Measurements from ENCODE around the gene GDF15. TPM values are rescaled to one million over a fixed set of nuclear protein-coding genes. Genes with fewer than 3 reads are reported as not detected.

Gene GDF15
- total RNA-seq, 2 experiments from 2014 or later, result not detected

DNA sequence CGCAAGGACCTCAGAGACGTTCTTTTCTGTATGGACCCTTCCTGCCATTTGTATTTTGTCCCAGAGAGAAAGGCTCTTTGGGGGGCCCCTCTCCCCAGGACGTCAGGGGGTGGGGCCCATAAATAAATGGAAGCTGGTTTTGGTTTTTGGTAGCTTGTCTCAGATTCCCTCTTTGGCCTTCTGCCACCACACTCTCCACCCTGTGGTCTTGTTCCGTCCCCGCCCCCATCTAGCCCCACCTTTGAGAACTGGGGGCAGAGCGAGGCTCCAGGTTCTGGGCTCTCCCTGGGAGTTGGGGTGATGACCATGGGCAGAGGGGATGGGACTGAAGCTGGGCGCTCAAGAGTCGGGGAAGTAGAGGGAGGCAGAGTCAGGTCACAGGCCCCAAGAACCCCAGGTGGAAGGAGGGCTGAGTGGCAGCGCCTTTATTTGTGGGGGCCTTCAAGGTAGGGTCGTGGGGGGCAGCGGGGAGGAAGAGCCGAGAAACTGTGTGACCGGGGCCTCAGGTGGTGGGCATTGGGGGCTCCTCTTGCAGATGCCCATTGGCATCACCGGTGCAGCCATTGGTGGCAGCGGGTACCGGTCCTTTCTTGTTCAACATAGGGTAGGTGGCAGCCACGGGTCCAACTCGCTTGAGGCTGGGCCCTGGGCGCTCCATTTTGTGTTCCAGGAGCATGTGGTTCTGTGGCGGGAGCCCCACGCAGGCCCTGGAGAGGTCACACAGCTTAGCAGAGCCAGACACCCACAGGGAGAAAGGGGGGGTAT is 48.6 kb downstream of the GDF15 start:
- Mint-ChIP-seq H3K4me3 (no peak overlapping the region), H3K36me3 (peaks cover 2% of the 10 kb centered on the region), H3K9me3 (ENCODE audit: low read depth) (no peaks in the 10 kb centered on the region), H3K27me3 (no peaks in the 10 kb centered on the region), H3K27ac (no peak overlapping the region), H3K4me1 (peaks cover 35% of the 10 kb centered on the region)
- DNase-seq (peak; percentile 44), ATAC-seq (no peak)
- CTCF ChIA-PET, result interaction anchor here (1.1 to 1.7 kb wide), 4 partner anchors 13 to 47 kb away, joined by 3 to 5 read pairs (median 4); partner anchors contain the start of gene SSBP4

DNA sequence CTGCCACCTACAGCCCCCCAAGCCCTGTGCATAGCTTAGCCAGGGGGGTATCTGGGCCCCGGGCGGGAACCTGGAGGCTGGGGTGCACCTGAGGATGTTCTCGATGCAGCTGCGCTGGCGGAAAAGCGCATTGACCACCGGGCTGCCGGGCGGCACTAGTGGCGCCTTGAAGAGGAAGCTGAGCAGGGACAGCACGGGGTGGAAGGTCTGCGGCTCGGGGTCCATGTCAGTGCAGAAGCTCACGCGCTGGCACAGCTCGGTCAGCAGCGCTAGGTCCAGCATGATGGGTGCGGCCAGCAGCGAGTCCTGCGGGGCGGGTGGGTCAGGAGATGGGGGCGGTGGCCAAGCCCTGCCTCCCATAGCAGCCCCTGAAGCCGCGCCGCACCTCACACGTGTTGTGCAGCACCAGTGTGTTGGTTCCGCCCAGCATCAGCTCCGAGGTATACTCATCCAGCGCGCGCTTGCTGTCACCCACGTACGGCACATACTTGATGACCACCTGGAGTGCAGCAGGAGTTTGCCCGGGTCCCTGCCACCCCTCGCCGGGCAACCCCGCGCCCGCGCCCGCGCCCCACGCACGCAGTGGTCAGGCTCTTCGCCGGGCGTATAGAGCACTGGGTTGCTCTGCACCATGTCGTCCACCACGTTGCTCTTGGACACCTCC is 49.4 kb downstream of the GDF15 start:
- H3K27ac Mint-ChIP-seq, result no peak overlapping the region
- DNase-seq (no peak), ATAC-seq (no peak)
- H3K36me3 Mint-ChIP-seq, result peaks cover 2% of the 10 kb centered on the region
- peaks cover 30% of the 10 kb centered on the region for H3K4me1 Mint-ChIP-seq
- H3K9me3 Mint-ChIP-seq (ENCODE audit: low read depth), result no peaks in the 10 kb centered on the region
- CTCF ChIA-PET, result interaction anchor here (0.7 to 2.6 kb wide), 4 partner anchors 15 to 154 kb away, joined by 3 to 10 read pairs (median 3); partner anchors contain the start of gene SSBP4
- H3K27me3 Mint-ChIP-seq, result no peaks in the 10 kb centered on the region
- H3K4me3 Mint-ChIP-seq, result no peak overlapping the region

DNA sequence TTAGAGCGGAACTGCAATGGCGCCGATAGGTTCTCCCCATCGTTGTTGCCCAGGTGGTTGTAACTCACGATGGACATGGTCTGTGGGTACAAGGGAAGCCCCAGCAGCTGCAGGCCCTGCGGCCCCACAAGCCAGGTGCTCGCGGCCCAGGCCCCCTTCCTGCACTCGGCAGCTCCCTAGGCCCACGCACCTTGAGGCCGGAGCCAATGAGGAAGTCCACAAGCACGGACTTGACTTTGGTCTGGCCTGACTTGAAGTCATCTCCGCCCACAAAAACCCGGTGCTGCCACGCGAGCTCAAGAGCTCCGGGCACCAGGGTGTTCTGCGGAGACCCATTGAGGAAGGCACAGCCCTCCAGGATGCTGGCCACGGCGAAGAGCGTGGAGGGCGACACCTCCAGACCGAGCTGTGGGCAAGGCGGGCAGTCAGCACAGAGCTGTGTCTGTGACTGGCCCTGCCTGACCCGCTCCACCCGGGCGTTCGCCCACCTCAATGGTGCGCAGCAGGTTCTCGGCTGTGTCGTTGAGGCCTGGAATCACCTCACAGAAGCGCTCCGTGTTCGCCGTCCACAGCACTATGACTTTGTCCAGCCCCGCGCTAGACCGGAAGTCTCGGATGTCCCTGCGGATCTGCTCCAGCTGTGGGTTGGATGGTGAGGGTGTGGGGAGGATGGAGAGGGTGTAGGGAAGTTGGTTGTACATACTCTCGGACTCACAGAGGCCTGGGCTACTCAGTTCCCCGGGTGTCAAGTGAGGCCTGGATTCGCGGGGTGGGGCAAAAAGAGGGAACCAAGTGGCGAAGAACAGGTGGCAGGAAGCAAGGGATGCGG is 50.1 kb downstream of the GDF15 start:
- H3K27ac Mint-ChIP-seq, result peak overlapping the region; percentile 61
- no peaks in the 10 kb centered on the region for H3K9me3 Mint-ChIP-seq (ENCODE audit: low read depth)
- peaks cover 2% of the 10 kb centered on the region for H3K36me3 Mint-ChIP-seq
- ATAC-seq, result no peak
- no peaks in the 10 kb centered on the region for H3K27me3 Mint-ChIP-seq
- H3K4me3 Mint-ChIP-seq, result peak overlapping the region; percentile 64
- DNase-seq, result no peak
- CTCF ChIA-PET, result interaction anchor here (0.7 to 2.6 kb wide), 3 partner anchors 15 to 153 kb away, joined by 3 to 10 read pairs (median 3); no protein-coding TSS in a partner anchor
- peaks cover 25% of the 10 kb centered on the region for H3K4me1 Mint-ChIP-seq

DNA sequence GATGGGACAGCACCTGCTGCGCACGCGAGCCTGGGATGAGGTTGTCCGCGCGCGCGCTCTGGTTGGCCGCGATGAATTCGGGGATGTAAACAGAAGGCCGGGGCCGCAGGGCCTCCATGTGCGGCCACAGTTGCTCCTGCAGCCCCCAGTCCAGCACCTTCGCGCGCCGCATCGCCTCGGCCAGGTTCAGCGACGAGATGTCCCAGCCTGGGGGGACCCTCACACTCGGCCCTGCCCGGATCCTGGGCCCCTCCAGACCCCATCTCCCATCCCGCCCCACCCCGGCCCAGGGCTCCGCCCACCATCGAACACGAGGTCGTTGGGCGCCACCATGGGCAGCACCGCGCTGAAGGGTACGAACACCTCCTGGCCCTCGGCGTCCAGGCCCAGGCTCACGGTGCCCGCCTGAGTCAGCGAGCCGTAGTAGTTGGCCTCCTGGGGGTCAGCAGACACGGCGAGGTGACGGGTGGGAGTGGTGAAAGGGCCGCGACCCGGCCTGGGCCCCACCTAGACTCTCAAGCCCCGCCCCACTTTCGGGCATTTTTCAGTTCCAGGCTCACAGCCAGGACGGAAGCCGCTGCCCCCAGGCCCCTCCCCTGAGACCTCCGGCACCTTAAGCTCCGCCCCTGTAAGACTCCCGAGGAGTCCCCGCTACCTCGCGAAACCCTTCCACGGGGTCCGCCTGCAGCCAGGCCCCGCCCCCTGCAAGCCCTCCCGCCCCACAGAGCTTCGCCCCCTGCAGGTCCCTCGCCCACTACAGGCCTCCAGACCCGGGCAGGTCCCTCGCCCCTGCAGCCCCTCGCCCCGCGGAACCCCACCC is 50.9 kb downstream of the GDF15 start:
- H3K27ac Mint-ChIP-seq, result peak overlapping the region; percentile 61
- H3K4me3 Mint-ChIP-seq, result peak overlapping the region; percentile 64
- H3K4me1 Mint-ChIP-seq, result peaks cover 24% of the 10 kb centered on the region

DNA sequence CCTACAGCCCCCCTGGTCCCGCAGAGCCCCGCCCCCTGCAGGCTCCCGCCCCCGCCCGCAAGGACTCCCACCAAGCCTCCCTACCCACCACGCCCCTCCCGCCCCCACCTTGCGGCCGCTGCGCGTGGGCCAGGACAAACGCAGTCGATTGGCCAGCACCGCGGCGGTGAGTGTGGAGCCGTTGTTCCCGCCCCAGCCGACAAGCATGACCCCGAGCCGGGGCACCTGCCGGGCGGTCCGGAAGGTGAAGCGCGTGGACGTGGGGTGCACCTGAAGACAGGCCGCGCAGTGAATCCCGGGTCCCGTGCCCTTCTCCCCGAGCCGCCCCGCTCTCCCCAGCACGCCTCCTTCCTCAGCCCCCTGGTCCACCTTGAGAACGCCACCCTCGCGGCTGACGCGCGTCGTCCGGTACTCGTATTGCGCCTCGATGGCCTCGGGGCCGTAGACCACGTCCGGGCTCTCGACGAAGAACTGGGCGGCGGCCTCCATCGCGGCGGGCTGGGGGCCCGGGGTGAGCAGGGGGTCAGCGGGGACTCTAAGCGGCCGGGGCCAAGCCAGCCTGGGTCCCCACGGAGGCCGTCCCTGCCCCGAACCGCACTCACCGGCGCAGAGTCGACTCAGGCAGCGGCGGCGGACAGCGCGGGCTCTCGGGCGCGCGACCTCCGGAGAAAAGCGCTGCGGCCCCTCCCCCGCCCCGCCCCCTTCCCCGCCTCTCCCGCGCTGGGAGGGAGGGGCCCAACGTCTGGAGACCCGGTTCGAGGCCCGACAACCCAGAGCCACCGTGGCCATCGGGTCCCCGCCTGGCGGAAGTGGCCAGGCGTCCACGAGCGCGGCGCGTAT is 51.8 kb downstream of the GDF15 start, which contains the start of gene ISYNA1:
Gene ISYNA1 (minus strand): TSS at position 643 of the 840 bp plus-strand sequence. CDS start 154 bp downstream, at position 489.
- peaks cover 25% of the 10 kb centered on the region for H3K4me1 Mint-ChIP-seq

More for the DNA sequence above, 50.9 kb downstream of the GDF15 start:
- Mint-ChIP-seq H3K27me3 (no peaks in the 10 kb centered on the region), H3K36me3 (peaks cover 2% of the 10 kb centered on the region), H3K9me3 (ENCODE audit: low read depth) (no peaks in the 10 kb centered on the region)
- CTCF ChIA-PET, result interaction anchor here (0.9 to 2.6 kb wide), 2 partner anchors 14 to 25 kb away, joined by 3 to 10 read pairs; no protein-coding TSS in a partner anchor
- DNase-seq (peak; percentile 92), ATAC-seq (peak; percentile 79)

DNA sequence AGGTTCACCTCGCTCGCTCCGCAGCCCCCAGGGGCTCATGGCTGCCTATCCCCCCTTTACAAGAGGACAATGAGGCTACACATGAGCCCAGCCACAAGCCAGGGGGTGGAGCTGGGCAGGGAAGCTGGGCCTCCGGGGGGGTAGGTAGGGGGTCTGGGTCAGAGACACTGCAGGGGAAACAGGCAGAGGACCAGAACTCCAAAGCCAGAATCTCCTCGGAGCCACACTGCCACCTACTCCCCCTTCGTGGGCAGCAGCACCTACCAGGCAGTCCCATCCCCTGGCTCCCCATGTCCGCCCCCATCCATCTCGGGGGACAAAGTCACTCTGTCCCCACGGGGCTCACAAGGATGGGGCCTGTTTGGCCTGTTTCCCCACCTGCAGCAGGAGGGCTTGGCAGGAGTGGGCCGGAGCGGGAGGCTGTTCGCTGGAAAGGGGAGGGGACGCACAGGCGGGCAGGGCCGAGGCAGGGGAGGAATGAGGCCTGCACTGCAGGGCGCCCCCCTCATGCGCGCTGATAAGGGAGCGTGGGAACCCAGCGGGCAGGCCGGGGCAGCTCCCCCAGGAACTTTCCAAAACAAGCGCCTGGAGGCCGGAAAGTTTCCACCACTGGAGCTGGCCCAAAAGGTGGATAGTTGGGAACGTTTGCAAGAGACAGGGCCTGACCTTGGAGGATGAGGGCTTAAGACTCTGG is 52.5 kb downstream of the GDF15 start:
- Mint-ChIP-seq H3K27me3 (no peaks in the 10 kb centered on the region), H3K4me1 (peaks cover 24% of the 10 kb centered on the region), H3K36me3 (peaks cover 9% of the 10 kb centered on the region), H3K27ac (no peak overlapping the region), H3K4me3 (no peak overlapping the region), H3K9me3 (ENCODE audit: low read depth) (peaks cover 3% of the 10 kb centered on the region)
- ATAC-seq, result no peak
- CTCF ChIA-PET, result interaction anchor here (0.9 to 3.7 kb wide), 5 partner anchors 11 to 48 kb away, joined by 3 to 15 read pairs (median 3); no protein-coding TSS in a partner anchor
- peak; percentile 44 for DNase-seq

More for the DNA sequence above, 51.8 kb downstream of the GDF15 start, which contains the start of gene ISYNA1:
- H3K27me3 Mint-ChIP-seq, result no peaks in the 10 kb centered on the region
- peak within 1 kb of the TSS; percentile 64 for H3K4me3 Mint-ChIP-seq
- DNase-seq (peak; percentile 72), ATAC-seq (peak; percentile 20)
- peaks cover 5% of the 10 kb centered on the region for H3K36me3 Mint-ChIP-seq
- CTCF ChIA-PET, result interaction anchor here (1.7 to 3.7 kb wide), 3 partner anchors 10 to 13 kb away, joined by 9 to 15 read pairs (median 10); no protein-coding TSS in a partner anchor
- peaks cover 3% of the 10 kb centered on the region for H3K9me3 Mint-ChIP-seq (ENCODE audit: low read depth)
- no peak within 1 kb of the TSS for H3K27ac Mint-ChIP-seq

Small RNAs within 50 kb of the gene (microRNA-seq; reads per million reads assigned to microRNA genes)
- not detected for gene MIR3189

Other genes starting within 250 kb of the GDF15 start
- 10 to 100 TPM in 1 of 2 experiments, 1 to 10 TPM in 1; 8.0 to 11.2 TPM for gene PIK3R2, start 233.0 kb upstream of the GDF15 start, total RNA-seq
- 10 to 100 TPM; 57.1 to 66.2 TPM for gene IFI30, start 212.3 kb upstream of the GDF15 start, total RNA-seq
- 10 to 100 TPM in 1 of 2 experiments, 1 to 10 TPM in 1; 8.2 to 12.9 TPM for gene MPV17L2, start 192.9 kb upstream of the GDF15 start, total RNA-seq
- gene RAB3A, start 182.1 kb upstream of the GDF15 start, total RNA-seq, result 1 to 10 TPM; 3.5 to 3.7 TPM
- under 1 TPM; 0.14 to 0.23 TPM for gene PDE4C, start 159.7 kb upstream of the GDF15 start, total RNA-seq
- 1 to 10 TPM; 2.2 to 3.1 TPM for gene IQCN, start 111.7 kb upstream of the GDF15 start, total RNA-seq
- 100 to 1,000 TPM; 498 to 501 TPM for gene JUND, start 104.5 kb upstream of the GDF15 start, total RNA-seq
- 100 to 1,000 TPM; 209 to 236 TPM for gene LSM4, start 63.1 kb upstream of the GDF15 start, total RNA-seq
- 10 to 100 TPM; 35.5 to 44.7 TPM for gene PGPEP1, start 45.6 kb upstream of the GDF15 start, total RNA-seq
- under 1 TPM in 1 of 2 experiments, not detected in 1; 0.12 TPM for gene LRRC25, start 11.5 kb downstream of the GDF15 start, total RNA-seq
- gene SSBP4, start 33.2 kb downstream of the GDF15 start, total RNA-seq, result 100 to 1,000 TPM; 197 to 247 TPM
- gene ISYNA1, start 52.0 kb downstream of the GDF15 start, total RNA-seq, result 10 to 100 TPM; 29.6 to 30.0 TPM
- 10 to 100 TPM; 22.9 to 33.7 TPM for gene ELL, start 135.9 kb downstream of the GDF15 start, total RNA-seq
- 100 to 1,000 TPM; 220 to 286 TPM for gene FKBP8, start 157.4 kb downstream of the GDF15 start, total RNA-seq
- 100 to 1,000 TPM; 106 to 113 TPM for gene KXD1, start 171.7 kb downstream of the GDF15 start, total RNA-seq
- gene UBA52, start 185.7 kb downstream of the GDF15 start, total RNA-seq, result 1,000 to 10,000 TPM; 1,256 to 1,325 TPM
- 100 to 1,000 TPM in 1 of 2 experiments, 10 to 100 TPM in 1; 88.9 to 102 TPM for gene REX1BD, start 202.6 kb downstream of the GDF15 start, total RNA-seq
- not detected for gene CRLF1, start 220.6 kb downstream of the GDF15 start, total RNA-seq
- not detected for gene TMEM59L, start 226.7 kb downstream of the GDF15 start, total RNA-seq